Uterus (tissue), 2 donors: ENCODE results near the gene PAPPA2.

Experiments
- POLR2A ChIP-seq, 2 donors: fragments of 450-650 bp; IDR thresholded peaks; one replicate each; pipeline ENCODE4 v1.6.1; 2016; ENCODE audit warnings: antibody characterized with exemption in 2 of 2, mild to moderate bottlenecking in 1 of 2, moderate library complexity in 1 of 2
- TF ChIP-seq, protein P1 (sequence below), 4 experiments: fragments of 200-600 bp in 2 of 4; fragments of 450-650 bp in 2 of 4; sonication (generic) in 2 of 4; IDR thresholded peaks; one replicate each; pipeline ENCODE4 v1.5.1; 2016 to 2019; ENCODE audit warnings: antibody characterized with exemption in 4 of 4, mild to moderate bottlenecking in 2 of 4, moderate library complexity in 1 of 4

DNA sequence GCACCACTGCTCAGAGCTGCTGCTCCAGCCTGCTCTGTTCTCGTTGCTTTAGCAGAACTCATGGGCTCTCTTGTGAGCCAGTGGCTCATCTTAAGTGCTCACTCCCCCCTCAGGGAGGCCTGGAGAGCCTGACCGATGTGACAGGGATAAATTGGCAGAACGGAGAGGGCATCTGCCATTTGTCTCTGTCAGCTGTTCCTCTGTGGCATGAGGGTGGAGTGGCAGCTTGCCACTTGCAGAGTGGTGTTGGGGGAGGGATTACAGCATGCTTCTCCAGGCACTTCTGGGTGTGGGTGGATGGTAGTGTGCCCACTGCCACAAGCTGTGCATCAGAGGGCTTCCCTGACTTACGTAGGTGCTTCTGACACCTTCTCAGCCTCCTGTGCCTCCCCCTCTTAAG is 229.5 kb downstream of the PAPPA2 start:
- TF ChIP-seq, protein P1, sequence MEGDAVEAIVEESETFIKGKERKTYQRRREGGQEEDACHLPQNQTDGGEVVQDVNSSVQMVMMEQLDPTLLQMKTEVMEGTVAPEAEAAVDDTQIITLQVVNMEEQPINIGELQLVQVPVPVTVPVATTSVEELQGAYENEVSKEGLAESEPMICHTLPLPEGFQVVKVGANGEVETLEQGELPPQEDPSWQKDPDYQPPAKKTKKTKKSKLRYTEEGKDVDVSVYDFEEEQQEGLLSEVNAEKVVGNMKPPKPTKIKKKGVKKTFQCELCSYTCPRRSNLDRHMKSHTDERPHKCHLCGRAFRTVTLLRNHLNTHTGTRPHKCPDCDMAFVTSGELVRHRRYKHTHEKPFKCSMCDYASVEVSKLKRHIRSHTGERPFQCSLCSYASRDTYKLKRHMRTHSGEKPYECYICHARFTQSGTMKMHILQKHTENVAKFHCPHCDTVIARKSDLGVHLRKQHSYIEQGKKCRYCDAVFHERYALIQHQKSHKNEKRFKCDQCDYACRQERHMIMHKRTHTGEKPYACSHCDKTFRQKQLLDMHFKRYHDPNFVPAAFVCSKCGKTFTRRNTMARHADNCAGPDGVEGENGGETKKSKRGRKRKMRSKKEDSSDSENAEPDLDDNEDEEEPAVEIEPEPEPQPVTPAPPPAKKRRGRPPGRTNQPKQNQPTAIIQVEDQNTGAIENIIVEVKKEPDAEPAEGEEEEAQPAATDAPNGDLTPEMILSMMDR (IDR thresholded peaks at IDR 0.05): no peak
- no peak for TF ChIP-seq POLR2A (IDR thresholded peaks at IDR 0.05)
